Lower leg skin (tissue), 4 donors: ENCODE data around the gene FRAS1. TPM values are rescaled to one million over a fixed set of nuclear protein-coding genes. Genes with fewer than 3 reads are reported as not detected.

ENCODE experiments used
- DNase-seq, 2 donors: peaks; one replicate each; pipeline ENCODE4 v3.0.0-alpha.2; 2019; ENCODE audit warnings: low spot score in 2 of 2
- H3K4me3 ChIP-seq: fragments of 200-600 bp; sonication (generic); 2 replicates; pipeline ENCODE4 v1.5.1; 2017; ENCODE audit warnings: mild to moderate bottlenecking, low read depth; ENCODE audit not compliant: poor library complexity, severe bottlenecking
- CTCF ChIP-seq, 3 donors: fragments of 450-650 bp; IDR thresholded peaks; one replicate each; pipeline ENCODE4 v1.5.1; 2016; ENCODE audit warnings: antibody characterized with exemption in 3 of 3, mild to moderate bottlenecking in 3 of 3, moderate library complexity in 2 of 3
- POLR2A ChIP-seq, 2 donors: fragments of 450-650 bp; IDR thresholded peaks; one replicate each; pipeline ENCODE4 v1.6.1; 2016 to 2017; ENCODE audit warnings: antibody characterized with exemption in 2 of 2, mild to moderate bottlenecking in 1 of 2, moderate library complexity in 1 of 2
- WGBS, 2 donors: methylation state at CpG; one replicate each; pipeline ENCODE4 v1.1.5; 2018; 5-methylcytosine and 5-hydroxymethylcytosine counted together
- intact Hi-C: fragments of 100-400 bp; cut with DNase I; formaldehyde crosslinking; loops from one replicate; pipeline ENCODE4 v1.15.0; 2023; ENCODE audit warnings: low total_unique reads
- total RNA-seq, 4 donors: library from RNA; depleted of rRNA; stranded (reverse); fragments of >200 nt; gene quantifications; one replicate each; pipeline ENCODE4 v1.1.0, GENCODE V29; 2016

The FRAS1 gene
- total RNA-seq, 4 donors from 2014 or later = 0.83 to 5.3 (median 3.0) TPM

DNA sequence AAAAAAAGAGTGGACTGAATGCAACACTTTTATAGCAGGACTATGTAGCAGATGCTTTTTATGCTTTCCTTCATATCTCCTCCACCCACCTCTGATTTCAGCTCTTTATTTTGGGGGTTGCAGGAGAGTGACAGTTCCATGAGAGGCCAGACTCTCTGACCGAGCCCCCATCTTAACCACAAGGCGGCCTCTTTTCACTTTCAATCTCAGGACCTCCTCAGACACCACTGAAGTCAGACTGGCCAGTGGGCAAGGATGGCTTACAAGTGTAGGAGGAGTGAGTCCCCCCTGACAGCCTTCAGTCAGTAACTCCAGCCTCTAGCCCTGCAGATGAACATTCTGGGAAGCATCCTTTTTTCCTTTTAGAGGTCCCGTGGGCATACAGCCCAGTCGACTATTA, 140.8 kb downstream of the FRAS1 start:
- 83 to 88% methylated on average over 4 of the region's 4 CpGs for WGBS, 2 donors
- intact Hi-C loops = no loop called here
- no peak for DNase-seq
- H3K4me3 ChIP-seq = no peak overlapping the region
- no peak for TF ChIP-seq POLR2A (IDR thresholded peaks at IDR 0.05)
- no peak for TF ChIP-seq CTCF (IDR thresholded peaks at IDR 0.05)

GRCh38 chr4:78199984-78200383, 142.9 kb downstream of the FRAS1 start:
- TF ChIP-seq CTCF (IDR thresholded peaks at IDR 0.05) (no peak), POLR2A (IDR thresholded peaks at IDR 0.05) (no peak)
- no peak overlapping the region for H3K4me3 ChIP-seq
- intact Hi-C loops = no loop called here
- 68 to 85% methylated on average over 1 of the region's 1 CpG for WGBS, 2 donors
- no peak for DNase-seq

GRCh38 chr4:78200949-78201348, 143.8 kb downstream of the FRAS1 start:
- 80 to 97% methylated on average over 1 of the region's 1 CpG for WGBS, 2 donors
- no peak overlapping the region for H3K4me3 ChIP-seq
- intact Hi-C loops = no loop called here
- TF ChIP-seq CTCF (IDR thresholded peaks at IDR 0.05) (no peak), POLR2A (IDR thresholded peaks at IDR 0.05) (no peak)
- no peak for DNase-seq

GRCh38 chr4:78204176-78204575, 147.1 kb downstream of the FRAS1 start:
- TF ChIP-seq POLR2A (IDR thresholded peaks at IDR 0.05) (no peak), CTCF (IDR thresholded peaks at IDR 0.05) (no peak)
- H3K4me3 ChIP-seq = no peak overlapping the region
- DNase-seq = no peak
- WGBS, 2 donors = 30 to 40% methylated on average over 2 of the region's 2 CpGs
- intact Hi-C loops = no loop called here

DNA sequence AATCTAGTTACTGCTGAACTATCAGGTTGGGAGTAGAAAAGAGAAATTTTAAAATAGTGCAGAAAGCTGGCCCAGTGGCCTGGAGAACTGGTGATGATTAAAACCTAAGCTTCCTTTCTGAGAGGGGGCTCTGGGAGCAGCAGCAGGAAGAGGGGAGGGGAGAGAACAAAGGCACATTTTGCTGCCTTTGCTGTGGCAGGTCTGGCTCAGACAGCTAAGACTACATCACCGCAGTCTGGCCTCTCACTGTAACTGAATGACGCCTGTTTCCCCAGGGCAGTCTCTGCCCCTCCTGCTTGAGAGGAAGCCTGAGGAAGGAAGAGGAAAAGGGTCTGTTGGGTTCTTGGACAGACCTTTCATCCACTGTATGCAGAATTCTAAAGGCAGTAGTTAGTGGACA, 148.5 kb downstream of the FRAS1 start:
- H3K4me3 ChIP-seq = no peak overlapping the region

More for the DNA sequence above, 148.5 kb downstream of the FRAS1 start:
- WGBS, 2 donors = 57 to 62% methylated on average over 2 of the region's 2 CpGs
- DNase-seq = no peak
- intact Hi-C loops = no loop called here
- no peak for TF ChIP-seq POLR2A (IDR thresholded peaks at IDR 0.05)
- no peak for TF ChIP-seq CTCF (IDR thresholded peaks at IDR 0.05)
